A204.1 (cell line): Measurements from ENCODE around the gene THPO.
"Not testable (repeated sequence)": the region's sequence is repeated elsewhere in the genome, so short reads cannot be mapped to it uniquely, and the experiment has no call there.

ENCODE experiments used
- FAIRE-seq: peaks from 2 replicates; lab custom pipeline; 2012; peaks lifted over from hg19 to GRCh38; lab: Jason Lieb, UNC

Gene THPO

GRCh38 chr3:184347321-184348056 is 30.5 kb downstream of the THPO start:
- FAIRE-seq = no peak

GRCh38 chr3:184346480-184347190 is 31.4 kb downstream of the THPO start:
- no peak for FAIRE-seq

GRCh38 chr3:184345317-184346144 is 32.5 kb downstream of the THPO start:
- FAIRE-seq = no peak

- no peak for FAIRE-seq
Measured at GRCh38 chr3:184344579-184345316, 33.3 kb downstream of the THPO start.

- FAIRE-seq = no peak
Measured at GRCh38 chr3:184343200-184343876, 34.7 kb downstream of the THPO start.

GRCh38 chr3:184341925-184342324 is 36.1 kb downstream of the THPO start:
- FAIRE-seq = no peak

- not testable (repeated sequence) for FAIRE-seq
Measured at GRCh38 chr3:184339451-184340135, 38.4 kb downstream of the THPO start.

GRCh38 chr3:184339001-184339400 is 39.0 kb downstream of the THPO start:
- FAIRE-seq = no peak

GRCh38 chr3:184338511-184338945 is 39.5 kb downstream of the THPO start:
- no peak for FAIRE-seq

- no peak for FAIRE-seq
Measured at GRCh38 chr3:184337981-184338380, 40.0 kb downstream of the THPO start.

- FAIRE-seq = no peak
Measured at GRCh38 chr3:184337399-184337714, 40.6 kb downstream of the THPO start, which contains the start of gene FAM131A. TSS of gene FAM131A (plus strand) at chr3:184337600. CDS start at chr3:184337631, 31 bp downstream.

- no peak for FAIRE-seq
Measured at GRCh38 chr3:184336547-184337398, 41.2 kb downstream of the THPO start.

GRCh38 chr3:184335661-184336546 is 42.1 kb downstream of the THPO start:
- FAIRE-seq = no peak

GRCh38 chr3:184335291-184335660 is 42.7 kb downstream of the THPO start:
- FAIRE-seq = no peak

- FAIRE-seq = no peak
Measured at GRCh38 chr3:184334470-184335158, 43.4 kb downstream of the THPO start.

- FAIRE-seq = no peak
Measured at GRCh38 chr3:184333700-184334099, 44.3 kb downstream of the THPO start.

GRCh38 chr3:184333190-184333589 is 44.8 kb downstream of the THPO start:
- no peak for FAIRE-seq

- no peak for FAIRE-seq
Measured at GRCh38 chr3:184332370-184333090, 45.5 kb downstream of the THPO start.
